Breast epithelium (tissue), 3 donors: ENCODE results near the gene THRSP.

Source experiments
- POLR2A ChIP-seq: fragments of 450-650 bp; IDR thresholded peaks from one replicate; pipeline ENCODE4 v1.6.1; 2016; ENCODE audit warnings: antibody characterized with exemption, mild to moderate bottlenecking, moderate library complexity
- POLR2AphosphoS5 ChIP-seq, 3 donors: sonication (generic); formaldehyde crosslinking; IDR thresholded peaks; one replicate each; pipeline ENCODE4 v1.6.1; 2017; ENCODE audit warnings: antibody characterized with exemption in 3 of 3
- TF ChIP-seq, protein P1 (sequence below), 3 donors: fragments of 450-650 bp; IDR thresholded peaks; one replicate each; pipeline ENCODE4 v1.5.1; 2016 to 2017; ENCODE audit warnings: antibody characterized with exemption in 3 of 3, mild to moderate bottlenecking in 3 of 3, moderate library complexity in 3 of 3

- TF ChIP-seq, protein P1, sequence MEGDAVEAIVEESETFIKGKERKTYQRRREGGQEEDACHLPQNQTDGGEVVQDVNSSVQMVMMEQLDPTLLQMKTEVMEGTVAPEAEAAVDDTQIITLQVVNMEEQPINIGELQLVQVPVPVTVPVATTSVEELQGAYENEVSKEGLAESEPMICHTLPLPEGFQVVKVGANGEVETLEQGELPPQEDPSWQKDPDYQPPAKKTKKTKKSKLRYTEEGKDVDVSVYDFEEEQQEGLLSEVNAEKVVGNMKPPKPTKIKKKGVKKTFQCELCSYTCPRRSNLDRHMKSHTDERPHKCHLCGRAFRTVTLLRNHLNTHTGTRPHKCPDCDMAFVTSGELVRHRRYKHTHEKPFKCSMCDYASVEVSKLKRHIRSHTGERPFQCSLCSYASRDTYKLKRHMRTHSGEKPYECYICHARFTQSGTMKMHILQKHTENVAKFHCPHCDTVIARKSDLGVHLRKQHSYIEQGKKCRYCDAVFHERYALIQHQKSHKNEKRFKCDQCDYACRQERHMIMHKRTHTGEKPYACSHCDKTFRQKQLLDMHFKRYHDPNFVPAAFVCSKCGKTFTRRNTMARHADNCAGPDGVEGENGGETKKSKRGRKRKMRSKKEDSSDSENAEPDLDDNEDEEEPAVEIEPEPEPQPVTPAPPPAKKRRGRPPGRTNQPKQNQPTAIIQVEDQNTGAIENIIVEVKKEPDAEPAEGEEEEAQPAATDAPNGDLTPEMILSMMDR (IDR thresholded peaks at IDR 0.05) = no peak
- TF ChIP-seq POLR2AphosphoS5 (IDR thresholded peaks at IDR 0.05) (no peak), POLR2A (no peak)
Observed at GRCh38 chr11:78065203-78065602, 1.5 kb downstream of the THRSP start.
